Trophoblast cell (in vitro differentiated cells and primary cell): ENCODE measurements around the gene TMEM181.
A peak's percentile ranks its signal among the peaks of the same experiment; 100 is the strongest.
"Not testable (repeated sequence)": the region's sequence is repeated elsewhere in the genome, so short reads cannot be mapped to it uniquely, and the experiment has no call there.

Experiments used
- DNase-seq, 2 donors: peaks; one replicate each; pipeline ENCODE4 v3.0.0-alpha.2; 2016
- H2AFZ ChIP-seq: 2 replicates; pipeline ENCODE4 v1.6.1; 2013; ENCODE audit warnings: low read length, moderate library complexity, mild to moderate bottlenecking; ENCODE audit not compliant: insufficient read depth, poor library complexity
- H2AK5ac ChIP-seq: 2 replicates; pipeline ENCODE4 v1.6.1; 2013; ENCODE audit warnings: mild to moderate bottlenecking, low read length
- H2BK120ac ChIP-seq: 2 replicates; pipeline ENCODE4 v1.6.1; 2013; ENCODE audit warnings: low read length, mild to moderate bottlenecking, moderate library complexity; ENCODE audit not compliant: insufficient read depth, poor library complexity
- H2BK12ac ChIP-seq: 2 replicates; pipeline ENCODE4 v1.6.1; 2013; ENCODE audit warnings: mild to moderate bottlenecking, low read length, moderate library complexity
- H2BK5ac ChIP-seq: 2 replicates; pipeline ENCODE4 v1.6.1; 2013; ENCODE audit warnings: low read length, low read depth, moderate library complexity, mild to moderate bottlenecking; ENCODE audit not compliant: poor library complexity
- H3K14ac ChIP-seq: 2 replicates; pipeline ENCODE4 v1.6.1; 2013; ENCODE audit warnings: mild to moderate bottlenecking, low read length
- H3K18ac ChIP-seq: 2 replicates; pipeline ENCODE4 v1.6.1; 2013; ENCODE audit warnings: mild to moderate bottlenecking, low read length
- H3K23ac ChIP-seq: 2 replicates; pipeline ENCODE4 v1.6.1; 2013; ENCODE audit warnings: low read length
- H3K27ac ChIP-seq: 2 replicates; pipeline ENCODE4 v1.5.1; 2013; ENCODE audit warnings: low read depth, mild to moderate bottlenecking, inconsistent platforms, low read length, moderate library complexity
- H3K27me3 ChIP-seq: 2 replicates; pipeline ENCODE4 v1.6.1; 2013; ENCODE audit warnings: inconsistent platforms, mild to moderate bottlenecking, low read length, moderate library complexity; ENCODE audit not compliant: insufficient read depth
- H3K36me3 ChIP-seq, 2 experiments: 1 replicate in 1 of 2; 2 replicates in 1 of 2; pipeline ENCODE4 v1.6.1; 2013; ENCODE audit warnings: low read length in 2 of 2, mild to moderate bottlenecking in 2 of 2, moderate library complexity in 1 of 2; ENCODE audit not compliant: insufficient read depth in 2 of 2, control insufficient read depth in 1 of 2
- H3K4ac ChIP-seq: 2 replicates; pipeline ENCODE4 v1.6.1; 2013; ENCODE audit warnings: low read depth, mild to moderate bottlenecking, low read length, moderate library complexity
- H3K4me1 ChIP-seq, 2 experiments: 1 replicate in 1 of 2; 2 replicates in 1 of 2; pipeline ENCODE4 v1.6.1; 2013; ENCODE audit warnings: low read length in 2 of 2, mild to moderate bottlenecking in 2 of 2, moderate library complexity in 1 of 2; ENCODE audit not compliant: insufficient read depth in 2 of 2, control insufficient read depth in 1 of 2
- H3K4me2 ChIP-seq: 2 replicates; pipeline ENCODE4 v1.6.1; 2013; ENCODE audit warnings: inconsistent platforms, mild to moderate bottlenecking, low read length, moderate library complexity
- H3K4me3 ChIP-seq: 2 replicates; pipeline ENCODE4 v1.5.1; 2013; ENCODE audit warnings: mild to moderate bottlenecking, low read depth, low read length, inconsistent platforms
- H3K79me1 ChIP-seq: one replicate; pipeline ENCODE4 v1.6.1; 2013; ENCODE audit warnings: low read length
- H3K79me2 ChIP-seq: 2 replicates; pipeline ENCODE4 v1.6.1; 2013; ENCODE audit warnings: low read length, mild to moderate bottlenecking; ENCODE audit not compliant: control insufficient read depth, insufficient read depth, poor library complexity
- H3K9ac ChIP-seq: 2 replicates; pipeline ENCODE4 v1.6.1; 2013; ENCODE audit warnings: mild to moderate bottlenecking, low read length
- H3K9me3 ChIP-seq: 2 replicates; pipeline ENCODE4 v1.6.1; 2013; ENCODE audit warnings: low read depth, mild to moderate bottlenecking, control low read depth, inconsistent platforms, low read length; ENCODE audit not compliant: insufficient read depth
- H4K12ac ChIP-seq: 2 replicates; pipeline ENCODE4 v1.6.1; 2013; ENCODE audit warnings: low read depth, mild to moderate bottlenecking, low read length, moderate library complexity
- H4K8ac ChIP-seq: 2 replicates; pipeline ENCODE4 v1.6.1; 2013; ENCODE audit warnings: low read depth, mild to moderate bottlenecking, low read length, moderate library complexity
- H4K91ac ChIP-seq: one replicate; pipeline ENCODE4 v1.6.1; 2013; ENCODE audit warnings: low read depth, mild to moderate bottlenecking, low read length, moderate library complexity
- WGBS: extraction: QIAGEN DNeasy Blood & Tissue Kit; methylation state at CpG from one replicate; pipeline ENCODE4 v1.1.7; 2013; ENCODE audit warnings: missing lambda C conversion rate; ENCODE audit not compliant: insufficient read length, insufficient coverage; ENCODE audit errors: extremely low coverage; 5-methylcytosine and 5-hydroxymethylcytosine counted together

Gene TMEM181

DNA sequence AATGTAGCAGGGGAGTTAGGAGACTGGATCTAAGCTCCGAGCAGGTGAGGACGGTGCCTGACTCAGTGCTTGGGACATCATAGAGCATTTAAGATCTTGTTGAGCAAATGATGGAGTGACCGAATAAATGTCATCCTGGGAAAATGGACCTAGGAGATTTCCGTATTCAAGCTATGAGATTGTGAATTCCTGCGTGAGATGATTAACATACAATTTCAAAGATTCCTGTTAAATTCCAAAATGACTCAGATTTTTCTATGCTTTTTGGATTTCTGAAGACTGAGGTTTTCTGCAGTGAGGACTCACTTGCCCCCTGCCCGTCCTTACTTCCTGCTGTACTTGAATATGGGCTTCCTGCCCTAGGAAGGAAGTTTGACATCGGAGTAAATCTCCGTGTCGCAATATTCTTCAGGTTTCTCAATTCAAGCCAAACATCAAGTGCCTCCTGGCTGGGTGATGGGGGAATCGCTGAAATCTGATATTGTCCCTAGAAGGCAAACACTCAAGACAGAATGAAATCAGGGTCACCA is 95.1 kb downstream of the TMEM181 start:
- H2AFZ ChIP-seq = no peak overlapping the region
- no peak overlapping the region for H3K4me2 ChIP-seq
- H3K79me2 ChIP-seq = no peaks in the 10 kb centered on the region
- no peak overlapping the region for H3K9ac ChIP-seq
- no peak overlapping the region for H3K23ac ChIP-seq
- H4K12ac ChIP-seq = no peak overlapping the region
- peaks cover 5% of the 10 kb centered on the region for H3K79me1 ChIP-seq
- no peak overlapping the region for H3K14ac ChIP-seq
- H2BK120ac ChIP-seq = no peak overlapping the region
- DNase-seq = peak; percentile 64 to 87
- peak overlapping the region; percentile 12 for H2BK12ac ChIP-seq
- H3K4me1 ChIP-seq = peaks cover 5 to 10% of the 10 kb centered on the region in 2 experiments
- peak overlapping the region; percentile 50 for H4K91ac ChIP-seq
- H4K8ac ChIP-seq = no peak overlapping the region
- peaks cover 4% of the 10 kb centered on the region for H3K9me3 ChIP-seq
- peak overlapping the region; percentile 26 for H2BK5ac ChIP-seq
- no CpG with 5 or more reads among the region's 10 CpGs for WGBS
- no peak overlapping the region for H3K4me3 ChIP-seq
- no peaks in the 10 kb centered on the region for H3K27me3 ChIP-seq
- no peaks in the 10 kb centered on the region for H3K36me3 ChIP-seq
- H3K18ac ChIP-seq = no peak overlapping the region
- peak overlapping the region; percentile 35 for H3K27ac ChIP-seq
- H3K4ac ChIP-seq = no peak overlapping the region
- H2AK5ac ChIP-seq = no peak overlapping the region

- H3K14ac ChIP-seq = no peak overlapping the region
- no peaks in the 10 kb centered on the region for H3K27me3 ChIP-seq
- no peak overlapping the region for H2BK120ac ChIP-seq
- peak overlapping the region; percentile 53 for H2BK12ac ChIP-seq
- peak overlapping the region; percentile 21 for H4K91ac ChIP-seq
- no peak overlapping the region for H3K4me3 ChIP-seq
- H2BK5ac ChIP-seq = no peak overlapping the region
- no peak overlapping the region for H3K4me2 ChIP-seq
- peaks cover 5 to 10% of the 10 kb centered on the region in 2 experiments for H3K4me1 ChIP-seq
- H4K8ac ChIP-seq = no peak overlapping the region
- peaks cover 4% of the 10 kb centered on the region for H3K9me3 ChIP-seq
- H3K79me2 ChIP-seq = no peaks in the 10 kb centered on the region
- no peak overlapping the region for H3K27ac ChIP-seq
- no peak for DNase-seq
- H3K23ac ChIP-seq = no peak overlapping the region
- no peak overlapping the region for H4K12ac ChIP-seq
- peak overlapping the region; percentile 4 for H3K18ac ChIP-seq
- H2AFZ ChIP-seq = no peak overlapping the region
- WGBS = no CpG with 5 or more reads among the region's 22 CpGs
- peak overlapping the region; percentile 27 for H2AK5ac ChIP-seq
- H3K4ac ChIP-seq = no peak overlapping the region
- peaks cover 5% of the 10 kb centered on the region for H3K79me1 ChIP-seq
- no peaks in the 10 kb centered on the region for H3K36me3 ChIP-seq
- no peak overlapping the region for H3K9ac ChIP-seq
Observed at GRCh38 chr6:158655569-158656450, 95.9 kb downstream of the TMEM181 start.

- H3K4ac ChIP-seq, DNase-seq, H2BK120ac ChIP-seq, H2BK12ac ChIP-seq, H3K4me3 ChIP-seq, H4K91ac ChIP-seq, H3K36me3 ChIP-seq, H2BK5ac ChIP-seq, H3K4me1 ChIP-seq, H3K79me1 ChIP-seq, H4K12ac ChIP-seq, H2AFZ ChIP-seq, H3K9ac ChIP-seq, H3K27me3 ChIP-seq, H2AK5ac ChIP-seq, H3K18ac ChIP-seq, H3K79me2 ChIP-seq, H3K23ac ChIP-seq, H3K14ac ChIP-seq, H4K8ac ChIP-seq, H3K27ac ChIP-seq, H3K9me3 ChIP-seq, H3K4me2 ChIP-seq: not testable (repeated sequence)
- no CpG with 5 or more reads among the region's 9 CpGs for WGBS
Observed at GRCh38 chr6:158656986-158657385, 97.1 kb downstream of the TMEM181 start.

DNA sequence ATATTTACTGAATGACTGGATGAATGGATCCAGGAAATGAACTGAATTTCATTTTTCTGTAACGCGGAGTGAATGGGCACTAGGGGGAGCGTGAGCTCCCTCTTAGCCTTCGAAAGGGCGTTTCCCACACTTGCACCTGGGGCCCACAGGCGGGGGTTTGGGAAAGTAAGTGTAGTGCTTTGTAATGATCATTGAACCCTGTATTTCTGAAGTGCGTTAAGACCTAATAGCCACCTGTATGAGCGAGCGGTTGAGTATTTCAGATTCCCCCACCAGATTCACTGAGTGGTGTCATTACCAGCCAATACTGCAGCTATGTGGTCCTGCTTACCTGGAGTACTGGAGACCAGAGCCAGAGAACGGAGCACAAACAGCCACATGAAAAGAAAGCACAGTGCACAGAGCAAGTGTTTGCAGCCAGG is 100.5 kb downstream of the TMEM181 start:
- Histone ChIP-seq H3K14ac (no peak overlapping the region), H3K4me3 (no peak overlapping the region), H3K18ac (no peak overlapping the region), H3K23ac (no peak overlapping the region), H3K36me3 (no peaks in the 10 kb centered on the region), H3K27ac (no peak overlapping the region), H3K9ac (no peak overlapping the region), H3K79me2 (no peaks in the 10 kb centered on the region), H3K4me1 (peaks cover 4 to 8% of the 10 kb centered on the region in 2 experiments), H2AFZ (no peak overlapping the region), H4K8ac (no peak overlapping the region), H3K79me1 (no peaks in the 10 kb centered on the region), H3K4ac (no peak overlapping the region), H2BK12ac (no peak overlapping the region), H3K9me3 (peaks cover 4% of the 10 kb centered on the region), H4K91ac (no peak overlapping the region), H2BK120ac (no peak overlapping the region), H3K27me3 (no peaks in the 10 kb centered on the region), H2AK5ac (no peak overlapping the region), H2BK5ac (no peak overlapping the region), H3K4me2 (no peak overlapping the region), H4K12ac (no peak overlapping the region)
- peak; percentile 19 to 69 for DNase-seq
- WGBS = no CpG with 5 or more reads among the region's 10 CpGs
